Peyer's patch (tissue), 4 donors: ENCODE data around the gene NETO1.

Source experiments
- CTCF ChIP-seq, 6 experiments: fragments of 450-650 bp in 4 of 6; fragments of 200-600 bp in 2 of 6; sonication (generic) in 1 of 6; IDR thresholded peaks; one replicate each; pipeline ENCODE4 v1.5.1; 2017 to 2019; ENCODE audit warnings: antibody characterized with exemption in 6 of 6, mild to moderate bottlenecking in 3 of 6, moderate library complexity in 1 of 6
- POLR2A ChIP-seq, 2 donors: fragments of 450-650 bp; IDR thresholded peaks; one replicate each; pipeline ENCODE4 v1.5.1; 2017; ENCODE audit warnings: antibody characterized with exemption in 2 of 2, mild to moderate bottlenecking in 2 of 2, moderate library complexity in 2 of 2

DNA sequence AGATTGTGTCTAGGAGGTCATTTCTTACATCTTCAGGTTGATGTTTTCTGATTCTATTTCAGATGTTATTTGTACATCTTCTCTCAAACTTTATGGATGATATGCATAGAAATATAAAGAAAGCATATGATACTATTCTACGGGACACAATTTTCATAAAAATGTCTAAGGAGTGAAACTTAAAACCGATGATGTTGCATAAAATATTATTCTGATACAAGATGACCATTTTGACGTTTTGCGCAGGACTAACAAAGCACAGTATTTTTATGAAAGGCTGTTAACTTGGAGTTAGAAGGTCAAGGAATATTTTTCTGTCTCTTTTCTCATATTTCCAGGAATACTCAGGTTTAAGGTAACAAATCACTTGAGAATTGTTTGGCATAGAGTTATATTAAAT is 8.7 kb downstream of the NETO1 start:
- TF ChIP-seq CTCF (IDR thresholded peaks at IDR 0.05) (no peak), POLR2A (IDR thresholded peaks at IDR 0.05) (no peak)
